ENCODE data around the gene CEP162.
"Not testable (repeated sequence)": the region's sequence is repeated elsewhere in the genome, so short reads cannot be mapped to it uniquely, and the experiment has no call there.

The CEP162 gene

GRCh38 chr6:84227434-84228197 lies at the start of gene CEP162:
Gene CEP162 (minus strand): TSS chr6:84227643. CDS start chr6:84226393, 1,250 bp downstream.
- peak; percentile 89 for DNase-seq

GRCh38 chr6:84274856-84275255 lies 47.4 kb upstream of the CEP162 start:
- no peak for DNase-seq

GRCh38 chr6:84273048-84273809 lies 45.8 kb upstream of the CEP162 start:
- no peak for DNase-seq

DNA sequence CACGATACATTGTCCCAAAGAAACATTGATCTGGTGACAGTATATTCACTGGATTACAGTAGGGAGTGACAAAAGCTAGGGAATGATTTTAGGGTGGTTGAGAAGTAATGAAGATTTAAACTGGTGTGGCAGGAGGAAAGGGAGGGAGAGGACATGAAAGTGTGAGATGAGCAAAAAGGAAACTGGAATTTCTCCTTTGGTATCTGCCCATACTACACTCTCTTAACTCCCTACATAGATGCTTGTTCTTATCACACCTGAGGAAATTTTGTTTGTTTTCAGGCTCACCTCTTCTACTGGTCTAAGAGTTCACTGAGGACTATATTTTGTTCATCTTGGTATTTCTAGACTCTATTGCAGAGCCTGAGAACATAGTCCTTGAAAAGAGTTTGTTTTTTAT lies 44.9 kb upstream of the CEP162 start:
- DNase-seq, result no peak

- no peak for DNase-seq
Observed at GRCh38 chr6:84271061-84271716, 43.7 kb upstream of the CEP162 start.

DNA sequence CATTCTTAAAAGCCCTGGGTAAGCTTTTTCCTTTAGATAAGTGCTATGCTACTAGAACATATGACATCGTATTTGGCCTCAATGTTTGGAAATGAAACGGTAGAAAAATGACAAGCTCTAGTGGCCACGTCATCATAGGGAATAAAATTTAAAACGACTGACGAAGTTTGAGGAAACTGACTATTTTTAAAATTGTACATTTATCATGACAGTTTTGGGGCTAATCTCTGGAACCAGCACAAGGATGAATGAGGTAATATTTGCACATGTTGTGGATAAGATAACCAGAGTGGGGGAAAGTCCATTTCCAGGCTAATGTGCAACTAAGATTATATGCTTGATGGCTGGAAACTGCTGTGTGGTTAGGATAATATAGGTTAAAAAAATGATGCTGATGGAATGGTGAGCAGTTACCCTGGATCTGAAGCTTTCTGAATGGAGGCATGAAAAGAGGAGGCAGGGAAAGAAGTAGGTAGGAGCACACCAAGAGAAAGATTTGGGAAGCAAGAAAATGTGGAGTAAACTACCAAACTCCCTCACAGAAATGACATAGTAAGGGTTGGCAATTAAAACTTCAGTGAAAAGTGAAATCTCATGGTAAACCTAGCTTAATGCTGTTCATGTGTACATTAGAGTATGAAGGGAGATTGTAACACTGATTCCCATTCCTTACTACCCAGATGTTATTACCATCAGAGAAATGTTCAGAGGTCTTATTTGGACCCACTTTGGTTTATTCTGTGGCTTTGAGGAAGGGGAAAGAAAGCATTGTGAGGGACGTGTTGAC lies 42.7 kb upstream of the CEP162 start:
- DNase-seq, result no peak

DNA sequence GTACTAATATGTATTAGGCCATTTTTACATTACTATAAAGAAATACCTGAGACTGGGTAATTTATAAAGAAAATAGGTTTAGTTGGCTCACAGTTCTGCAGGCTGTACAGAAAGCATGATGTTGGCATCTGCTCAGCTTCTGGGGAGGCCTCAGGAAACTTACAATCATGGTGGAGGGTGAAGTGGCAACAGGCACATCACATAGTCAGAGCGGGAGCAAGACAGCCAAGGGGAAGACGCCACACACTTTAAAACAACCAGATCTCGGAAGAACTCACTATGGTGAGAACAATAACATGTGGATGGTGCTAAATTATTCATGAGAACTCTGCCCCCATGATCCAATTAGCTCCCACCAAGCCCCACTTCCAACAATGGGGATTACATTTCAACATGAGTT lies 41.3 kb upstream of the CEP162 start:
- no peak for DNase-seq

- no peak for DNase-seq
Observed at GRCh38 chr6:84263557-84263956, 36.1 kb upstream of the CEP162 start.

DNA sequence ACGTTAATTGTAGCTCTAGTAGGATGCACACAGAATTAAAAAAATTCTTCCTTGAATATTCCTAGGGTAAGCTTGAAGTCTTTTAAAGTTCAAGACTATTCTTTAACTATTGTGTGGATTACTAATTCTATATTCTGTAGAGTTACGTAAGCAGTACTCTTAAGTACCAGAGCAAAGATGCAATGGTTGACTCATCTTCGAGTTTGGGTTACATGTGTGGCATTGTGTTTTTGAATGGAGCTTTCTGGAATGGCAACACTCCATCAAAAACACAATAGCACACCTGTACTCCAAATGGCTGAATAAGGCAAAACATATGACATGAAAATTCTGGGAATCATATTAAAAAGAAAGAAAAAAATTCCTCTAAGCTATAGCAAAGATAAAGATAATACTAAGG lies 33.5 kb upstream of the CEP162 start:
- DNase-seq, result no peak

GRCh38 chr6:84260196-84260595 lies 32.8 kb upstream of the CEP162 start:
- DNase-seq, result no peak

DNA sequence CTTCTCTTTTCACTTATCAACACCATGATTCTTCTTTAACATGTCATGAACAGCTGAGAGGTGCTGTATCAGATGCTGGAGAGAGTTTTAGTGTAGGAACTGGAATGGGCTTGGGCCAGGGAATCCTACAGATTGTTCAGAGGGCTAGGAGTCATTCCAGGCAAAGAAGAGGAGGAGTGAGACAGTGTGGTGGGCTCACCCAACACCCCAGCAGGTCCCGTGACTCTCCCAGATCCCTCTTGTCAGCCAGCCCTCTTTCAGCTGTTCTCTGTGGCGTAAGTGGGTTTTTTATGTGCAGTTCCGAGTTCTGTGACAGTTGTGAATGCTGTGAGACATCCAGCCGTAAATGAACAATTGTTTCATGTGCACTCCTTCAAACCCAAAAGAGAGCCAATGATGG lies 31.4 kb upstream of the CEP162 start:
- DNase-seq, result no peak

- DNase-seq, result no peak
Observed at GRCh38 chr6:84258268-84258667, 30.8 kb upstream of the CEP162 start.

DNA sequence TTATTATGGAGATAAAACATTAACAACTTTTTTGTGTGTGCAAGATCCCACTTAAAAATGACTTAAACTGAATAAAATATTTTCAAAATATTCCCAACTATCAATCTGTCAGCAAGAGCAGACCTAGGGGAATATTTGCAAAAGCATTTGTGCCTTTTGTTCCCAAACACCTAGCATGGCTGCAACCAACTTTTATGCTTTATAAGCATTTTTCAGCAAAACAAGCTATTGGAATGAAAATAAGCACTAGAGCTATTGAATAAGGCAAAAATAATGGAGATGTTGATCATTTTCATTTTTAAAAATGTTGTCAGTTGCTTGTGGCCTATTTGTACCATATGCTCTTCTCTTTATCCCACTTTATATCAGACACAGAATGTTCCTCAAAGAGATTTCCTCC lies 28.2 kb upstream of the CEP162 start:
- DNase-seq, result no peak

DNA sequence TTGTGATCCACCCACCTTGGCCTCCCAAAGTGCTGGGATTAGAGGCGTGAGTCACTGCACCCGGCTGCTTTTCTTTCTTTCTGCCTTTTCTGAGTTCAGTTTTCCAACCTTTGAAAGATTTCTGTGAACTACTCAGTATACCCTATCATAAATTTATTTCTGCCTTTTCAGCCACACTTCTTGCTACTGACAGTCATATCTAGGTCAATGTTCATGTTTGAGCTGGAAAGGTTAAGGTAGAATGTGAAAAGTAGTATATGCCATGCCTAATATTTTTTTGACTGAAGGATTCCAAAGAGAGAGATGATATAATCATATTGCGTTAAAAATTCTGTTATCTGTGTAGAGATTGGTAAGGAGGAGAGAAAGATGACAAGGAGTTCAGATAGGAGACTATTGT lies 25.9 kb upstream of the CEP162 start:
- no peak for DNase-seq

GRCh38 chr6:84251891-84252539 lies 24.6 kb upstream of the CEP162 start:
- no peak for DNase-seq

DNA sequence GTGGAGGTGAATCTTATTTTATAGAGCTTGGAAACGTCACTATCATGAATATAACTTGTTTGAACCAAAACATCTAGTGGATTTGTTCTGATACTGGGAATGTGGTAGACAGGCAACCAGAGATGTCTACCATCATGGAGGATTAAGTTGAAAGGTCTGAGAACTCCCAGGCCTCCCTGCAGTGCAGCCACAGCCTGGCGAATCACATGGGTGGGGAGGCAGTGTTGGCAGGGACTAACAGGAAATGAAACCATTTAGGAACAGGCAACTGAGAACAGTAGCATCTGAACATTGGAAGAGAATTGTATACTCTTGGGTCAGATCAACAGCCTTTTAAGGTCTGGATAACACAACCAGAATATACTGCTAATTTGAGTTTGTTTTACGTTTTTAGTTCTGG lies 22.3 kb upstream of the CEP162 start:
- no peak for DNase-seq

DNA sequence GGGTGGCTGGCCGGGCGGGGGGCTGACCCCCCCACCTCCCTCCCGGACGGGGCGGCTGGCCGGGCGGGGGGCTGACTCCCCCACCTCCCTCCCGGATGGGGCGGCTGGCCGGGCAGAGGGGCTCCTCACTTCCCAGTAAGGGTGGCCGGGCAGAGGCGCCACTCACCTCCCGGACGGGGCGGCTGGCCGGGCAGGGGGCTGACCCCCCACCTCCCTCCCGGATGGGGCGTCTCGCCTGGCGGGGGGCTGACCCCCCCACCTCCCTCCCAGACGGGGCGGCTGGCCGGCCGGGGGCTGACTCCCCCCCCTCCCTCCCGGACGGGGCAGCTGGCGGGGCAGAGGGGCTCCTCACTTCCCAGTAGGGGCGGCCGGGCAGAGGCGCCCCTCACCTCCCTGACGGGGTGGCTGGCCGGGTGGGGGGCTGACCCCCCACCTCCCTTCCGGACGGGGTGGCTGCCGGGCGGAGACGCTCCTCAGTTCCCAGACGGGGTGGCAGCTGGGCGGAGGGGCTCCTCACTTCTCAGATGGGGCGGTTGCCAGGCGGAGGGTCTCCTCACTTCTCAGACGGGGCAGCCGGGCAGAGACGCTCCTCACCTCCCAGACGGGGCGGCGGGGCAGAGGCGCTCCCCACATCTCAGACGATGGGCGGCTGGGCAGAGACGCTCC lies 17.1 kb upstream of the CEP162 start:
- not testable (repeated sequence) for DNase-seq

GRCh38 chr6:84243240-84243639 lies 15.8 kb upstream of the CEP162 start:
- no peak for DNase-seq

- no peak for DNase-seq
Observed at GRCh38 chr6:84242265-84242664, 14.8 kb upstream of the CEP162 start.

DNA sequence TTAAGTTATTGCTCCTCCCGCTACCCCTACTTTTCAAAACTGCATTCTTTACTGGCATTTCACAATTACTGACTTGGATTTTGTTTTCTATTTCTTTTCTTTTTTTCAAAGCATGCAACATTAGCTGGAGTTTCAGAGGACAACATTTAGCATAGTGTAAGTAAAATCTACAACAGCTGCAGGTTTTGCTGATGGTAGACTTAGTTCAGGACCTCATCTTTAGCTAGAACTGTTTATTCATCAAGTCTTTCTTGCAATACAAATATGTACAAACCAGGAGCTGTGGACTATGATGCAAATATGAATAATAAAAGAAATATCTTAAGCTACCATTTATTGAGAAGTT lies 728 bp upstream of the CEP162 start:
- DNase-seq, result no peak

DNA sequence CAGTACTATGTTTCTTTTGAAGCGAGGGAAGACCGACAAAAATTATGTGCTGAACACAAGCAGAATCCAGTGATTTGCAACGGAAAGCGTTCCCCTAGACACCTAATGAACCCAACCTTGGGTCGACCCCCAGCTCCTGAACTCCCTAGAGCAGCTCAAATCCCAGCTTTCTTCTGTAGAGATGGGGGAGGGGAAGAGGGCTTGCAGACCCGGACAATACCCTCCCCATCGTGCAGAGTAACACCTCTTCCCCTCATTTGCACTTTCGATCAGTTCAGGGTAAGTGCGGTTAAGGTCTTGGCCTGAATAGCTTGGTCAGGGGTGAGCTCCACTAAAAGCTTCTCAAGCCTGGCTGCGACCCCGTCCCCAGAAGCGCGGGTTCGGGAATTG lies 404 bp downstream of the CEP162 start:
- no peak for DNase-seq

DNA sequence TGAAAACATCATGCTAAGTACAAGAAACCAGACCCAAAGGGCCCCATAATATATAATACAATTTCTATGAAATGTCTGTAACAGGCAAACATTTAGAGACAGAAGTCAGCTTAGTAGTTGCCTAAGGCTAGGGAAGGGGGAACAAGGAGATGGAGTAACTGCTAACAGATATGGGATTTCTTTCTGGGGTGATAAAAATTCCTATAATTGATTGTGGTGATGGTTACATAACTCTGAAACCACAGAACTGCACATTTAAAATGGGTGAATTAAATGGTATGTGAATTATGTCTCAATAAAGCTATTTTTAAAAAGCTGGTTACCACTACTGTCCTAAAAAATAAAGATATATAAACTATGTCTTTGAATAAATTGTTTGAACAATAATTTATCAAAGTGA lies 3.2 kb downstream of the CEP162 start:
- DNase-seq, result no peak
